K562 (cell line): Measurements from ENCODE around the gene TXLNA. TPM values are rescaled to one million over a fixed set of nuclear protein-coding genes. Genes with fewer than 3 reads are reported as not detected.
A peak's percentile ranks its signal among the peaks of the same experiment; 100 is the strongest.

Experiments
- CBX5 ChIP-seq: IDR thresholded peaks from 2 replicates; pipeline ENCODE4 v1.6.1; 2014; ENCODE audit warnings: low read depth, borderline replicate concordance
- CREB3L1 ChIP-seq: fragments of 450-650 bp; IDR thresholded peaks from 2 replicates; pipeline ENCODE4 v1.6.1; 2014; ENCODE audit warnings: low read depth, mild to moderate bottlenecking, moderate library complexity, borderline replicate concordance
- CTCF ChIP-seq, 3 experiments: IDR thresholded peaks in 2 of 3; conservative IDR thresholded peaks in 1 of 3; 2 replicates each; pipeline ENCODE4 v1.5.1; 2011 to 2012; ENCODE audit warnings: low read length in 3 of 3, mild to moderate bottlenecking in 3 of 3, control low read depth in 2 of 3, improper control_type of control experiment in 1 of 3, inconsistent platforms in 1 of 3, low read depth in 1 of 3, mixed read lengths in 1 of 3, moderate library complexity in 1 of 3; ENCODE audit not compliant: insufficient read depth in 2 of 3
- EWSR1 ChIP-seq: fragments of 450-650 bp; IDR thresholded peaks from 2 replicates; pipeline ENCODE4 v1.6.1; 2018; ENCODE audit warnings: borderline replicate concordance, mild to moderate bottlenecking, low read depth, moderate library complexity; ENCODE audit not compliant: partially characterized antibody
- GABPB2 ChIP-seq: fragments of 250-450 bp; sonication (Bioruptor Pico); conservative IDR thresholded peaks from 2 replicates; pipeline ENCODE4 v1.5.1; 2021; ENCODE audit warnings: mild to moderate bottlenecking
- GMEB1 ChIP-seq: fragments of 250-450 bp; sonication (Bioruptor Pico); IDR thresholded peaks from 2 replicates; pipeline ENCODE4 v1.4.0; 2020; ENCODE audit warnings: mild to moderate bottlenecking
- KDM1A ChIP-seq, 2 experiments: fragments of 450-650 bp; IDR thresholded peaks; 2 replicates each; pipeline ENCODE4 v1.6.1; 2016; ENCODE audit warnings: mild to moderate bottlenecking in 2 of 2
- MTF1 ChIP-seq: fragments of 250-450 bp; sonication (Bioruptor Pico); IDR thresholded peaks from 2 replicates; pipeline ENCODE4 v1.9.0; 2021; ENCODE audit warnings: moderate library complexity, mild to moderate bottlenecking, inconsistent platforms, borderline replicate concordance
- PATZ1 ChIP-seq: fragments of 250-450 bp; sonication (Bioruptor Pico); IDR thresholded peaks from 2 replicates; pipeline ENCODE4 v1.5.0; 2020; ENCODE audit warnings: mild to moderate bottlenecking, borderline replicate concordance
- POLR3G ChIP-seq: IDR thresholded peaks from 2 replicates; pipeline ENCODE4 v1.6.1; 2011; ENCODE audit not compliant: insufficient read length, insufficient replicate concordance; ENCODE audit errors: extremely low read depth
- RB1 ChIP-seq: fragments of 450-650 bp; IDR thresholded peaks from 2 replicates; pipeline ENCODE4 v1.6.1; 2017; ENCODE audit warnings: low read depth, mild to moderate bottlenecking
- RBM25 ChIP-seq: fragments of 200-400 bp; formaldehyde crosslinking; IDR thresholded peaks from 2 replicates; pipeline ENCODE4 v1.6.1; 2018; ENCODE audit warnings: low read length, low read depth, moderate library complexity; ENCODE audit not compliant: severe bottlenecking
- RFX5 ChIP-seq: IDR thresholded peaks from 2 replicates; pipeline ENCODE4 v1.6.1; 2011; ENCODE audit warnings: low read depth, mild to moderate bottlenecking, improper control_type of control experiment, low read length
- SNIP1 ChIP-seq: fragments of 450-650 bp; IDR thresholded peaks from 2 replicates; pipeline ENCODE4 v1.7.1; 2017; ENCODE audit warnings: low read depth, mild to moderate bottlenecking
- ZFP36 ChIP-seq: fragments of 150-350 bp; IDR thresholded peaks from 2 replicates; pipeline ENCODE4 v1.6.1; 2018; ENCODE audit warnings: low read length, low read depth; ENCODE audit not compliant: partially characterized antibody
- ZNF12 ChIP-seq: sonication (generic); formaldehyde crosslinking; IDR thresholded peaks from 2 replicates; pipeline ENCODE4 v1.4.0; 2020; ENCODE audit warnings: mild to moderate bottlenecking, missing genetic modification reagents
- ZNF24 ChIP-seq: fragments of 450-650 bp; IDR thresholded peaks from 2 replicates; pipeline ENCODE4 v1.6.1; 2016
- ZNF551 ChIP-seq: fragments of 250-450 bp; sonication (Bioruptor Pico); IDR thresholded peaks from 2 replicates; pipeline ENCODE4 v1.5.0; 2021; ENCODE audit warnings: mild to moderate bottlenecking, moderate library complexity
- ZNF57 ChIP-seq: fragments of 450-650 bp; formaldehyde crosslinking; IDR thresholded peaks from 2 replicates; pipeline ENCODE4 v1.4.0; 2020; ENCODE audit warnings: mild to moderate bottlenecking, moderate library complexity
- ZNF77 ChIP-seq: fragments of 250-450 bp; sonication (Bioruptor Pico); IDR thresholded peaks from 2 replicates; pipeline ENCODE4 v1.5.0; 2020
- ZSCAN32 ChIP-seq: fragments of 450-650 bp; formaldehyde crosslinking; IDR thresholded peaks from 2 replicates; pipeline ENCODE4 v1.4.0; 2020; ENCODE audit warnings: mild to moderate bottlenecking, moderate library complexity
- polyA plus RNA-seq, 8 experiments: library from polyadenylated mRNA; depleted of rRNA in 4 of 8; stranded (reverse) in 5 of 8; unstranded in 3 of 8; fragments of >200 nt; fragmentation: Nextera tagmentation in 2 of 8; fragmentation: Illumina TruSeq in 1 of 8; extraction: Ambion mirVana in 2 of 8; extraction: Trizol in 1 of 8; gene quantifications; 2 replicates each; pipeline versions ENCODE4 v1.2.1 to v1.2.3, GENCODE V29; 2011 to 2014; ENCODE audit warnings: inconsistent platforms in 1 of 8, missing spikeins in 1 of 8
- total RNA-seq, 7 experiments: library from RNA; depleted of rRNA in 6 of 7; stranded (reverse); fragments of >200 nt in 6 of 7; fragmentation: Illumina TruSeq in 2 of 7; extraction: Trizol in 2 of 7; gene quantifications; 2 replicates each; pipeline versions ENCODE4 v1.2.1 to v1.2.3, GENCODE V29; 2011 to 2021; ENCODE audit warnings: low replicate concordance in 1 of 7

Gene TXLNA
- total and polyA plus RNA-seq, 9 of the 15 experiments (the other 6 are each of a cell fraction or from before 2014, with no cell fraction given), result 9.2 to 54.5 (median 39.3) TPM

- peak; percentile 93 to 96 (median 96) for TF ChIP-seq CTCF (IDR thresholded peaks at IDR 0.05 in 2 of 3, conservative IDR thresholded peaks at IDR 0.05 in 1 of 3; ENCODE audit: insufficient read depth in 2 of 3, low read depth in 1 of 3, low read length in 3 of 3)
- no peak for TF ChIP-seq ZFP36
- no peak for TF ChIP-seq RBM25
- TF ChIP-seq ZNF551 (CRISPR knock-in tag), result no peak
- no peak for TF ChIP-seq ZNF12 (CRISPR knock-in tag)
- TF ChIP-seq RB1, result peak; percentile 70; the same call in 1 of the 2 replicates
- no peak for TF ChIP-seq RFX5
- no peak for TF ChIP-seq MTF1
- no peak for TF ChIP-seq POLR3G
- TF ChIP-seq SNIP1, result no peak
- TF ChIP-seq GMEB1 (CRISPR knock-in tag), result no peak
- no peak for TF ChIP-seq PATZ1 (CRISPR knock-in tag)
- TF ChIP-seq CBX5, result no peak
- no peak for TF ChIP-seq CREB3L1
- TF ChIP-seq ZNF57 (CRISPR knock-in tag), result no peak
- no peak; the same call in 1 of the 2 replicates for TF ChIP-seq ZNF24
- TF ChIP-seq ZNF77, result no peak
- TF ChIP-seq KDM1A (IDR thresholded peaks at IDR 0.05), result no peak
- TF ChIP-seq EWSR1, result no peak
- TF ChIP-seq ZSCAN32 (CRISPR knock-in tag), result no peak
- TF ChIP-seq GABPB2, result no peak
These were observed 36.4 kb downstream of the TXLNA start (continued) for GRCh38 chr1:32215629-32216480.
